ENCODE measurements around the gene VCAN.

VCAN gene

DNA sequence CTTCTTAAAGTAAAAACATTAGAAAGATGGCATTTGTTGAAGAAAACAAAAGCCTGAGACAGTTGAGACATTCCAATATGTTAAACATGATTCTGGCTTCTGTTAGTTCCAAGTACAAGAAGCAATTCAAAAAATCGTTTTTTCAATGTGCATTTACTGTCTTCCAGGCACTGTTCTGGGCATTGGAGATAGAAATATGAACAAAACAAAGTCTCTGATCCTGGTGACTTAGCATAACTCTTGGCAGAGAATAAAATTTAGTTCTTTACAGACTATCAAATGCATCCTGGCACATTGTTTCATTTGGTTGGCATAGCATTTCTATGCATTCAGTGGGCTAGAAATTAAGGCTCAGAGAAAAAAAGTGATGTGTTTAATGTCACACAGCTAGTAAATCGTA is 77.5 kb downstream of the VCAN start:
- Histone ChIP-seq H3K4me3 (ENCODE audit: low read depth, low read length) (no peak overlapping the region), H3K9me3 (ENCODE audit: control insufficient read depth, insufficient read depth, low read depth, low read length) (no peaks in the 10 kb centered on the region), H3K4me1 (ENCODE audit: control insufficient read depth, insufficient read depth, low read length) (no peaks in the 10 kb centered on the region), H3K27ac (ENCODE audit: extremely low read depth, low read depth, low read length) (no peak overlapping the region), H3K36me3 (ENCODE audit: control insufficient read depth in 2 of 2, insufficient read depth in 1 of 2, low read length in 2 of 2) (peaks cover 29 to 48% of the 10 kb centered on the region in 2 experiments)
- TF ChIP-seq, protein P1, sequence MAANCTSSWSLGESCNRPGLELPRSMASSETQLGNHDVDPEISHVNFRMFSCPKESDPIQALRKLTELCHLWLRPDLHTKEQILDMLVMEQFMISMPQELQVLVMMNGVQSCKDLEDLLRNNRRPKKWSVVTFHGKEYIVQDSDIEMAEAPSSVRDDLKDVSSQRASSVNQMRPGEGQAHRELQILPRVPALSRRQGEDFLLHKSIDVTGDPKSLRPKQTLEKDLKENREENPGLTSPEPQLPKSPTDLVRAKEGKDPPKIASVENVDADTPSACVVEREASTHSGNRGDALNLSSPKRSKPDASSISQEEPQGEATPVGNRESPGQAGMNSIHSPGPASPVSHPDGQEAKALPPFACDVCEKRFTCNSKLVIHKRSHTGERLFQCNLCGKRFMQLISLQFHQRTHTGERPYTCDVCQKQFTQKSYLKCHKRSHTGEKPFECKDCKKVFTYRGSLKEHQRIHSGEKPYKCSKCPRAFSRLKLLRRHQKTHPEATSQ (tag by site-specific recombination; IDR thresholded peaks at IDR 0.05): no peak
- TF ChIP-seq ZNF837 (tag by site-specific recombination; IDR thresholded peaks at IDR 0.05) (no peak), ZFP3 (tag by site-specific recombination; IDR thresholded peaks at IDR 0.05; ENCODE audit: low read depth) (no peak), ZSCAN4 (tag by site-specific recombination; IDR thresholded peaks at IDR 0.05) (no peak), ZNF530 (tag by site-specific recombination; IDR thresholded peaks at IDR 0.05; ENCODE audit: low read depth) (no peak), ZNF211 (tag by site-specific recombination; IDR thresholded peaks at IDR 0.05; ENCODE audit: low read depth) (no peak), ZBTB17 (tag by site-specific recombination; IDR thresholded peaks at IDR 0.05) (no peak), SETDB1 (IDR thresholded peaks at IDR 0.05; ENCODE audit: insufficient read length, low read length) (no peak), ZNF792 (tag by site-specific recombination; IDR thresholded peaks at IDR 0.05) (no peak), ZFHX2 (tag by site-specific recombination; conservative IDR thresholded peaks at IDR 0.05) (no peak), ZNF132 (tag by site-specific recombination; IDR thresholded peaks at IDR 0.05; ENCODE audit: borderline replicate concordance) (no peak), ZSCAN30 (tag by site-specific recombination; IDR thresholded peaks at IDR 0.05) (no peak), ZNF664 (tag by site-specific recombination; IDR thresholded peaks at IDR 0.05) (no peak)
- CTCF ChIA-PET: no interaction called here
- POLR2A ChIA-PET: no interaction called here

DNA sequence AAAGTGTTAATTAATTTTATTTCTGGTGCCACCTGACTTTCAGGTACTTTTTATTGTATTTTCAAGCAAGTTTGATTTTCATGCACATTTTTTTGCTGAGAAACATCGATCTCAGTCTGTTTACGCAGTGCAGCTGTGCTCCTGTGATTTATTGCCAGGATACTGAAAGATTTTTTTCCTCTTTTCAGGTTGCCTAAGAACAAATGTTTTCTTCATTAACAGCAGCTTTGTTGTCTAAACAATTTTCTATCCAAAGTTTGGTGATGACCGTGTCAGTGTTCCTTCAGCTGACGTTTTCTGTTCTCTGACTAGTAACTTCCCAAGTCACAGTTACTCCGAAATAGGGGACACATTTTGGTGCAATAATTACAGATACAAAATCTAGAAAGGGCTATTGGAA is 78.1 kb downstream of the VCAN start:
- CTCF ChIA-PET: interaction anchor here (1.4 kb wide), 1 partner anchor 119 kb away, joined by 6 read pairs; no protein-coding TSS in a partner anchor
- no peak overlapping the region for H3K4me3 ChIP-seq (ENCODE audit: low read depth, low read length)
- TF ChIP-seq AEBP2 (tag by site-specific recombination; IDR thresholded peaks at IDR 0.05; ENCODE audit: borderline replicate concordance) (no peak), ATF2 (tag by site-specific recombination; IDR thresholded peaks at IDR 0.05; ENCODE audit: low read depth) (no peak), PRDM1 (tag by site-specific recombination; IDR thresholded peaks at IDR 0.05) (no peak), GLIS2 (tag by site-specific recombination; IDR thresholded peaks at IDR 0.05) (no peak), ZNF341 (tag by site-specific recombination; IDR thresholded peaks at IDR 0.05; ENCODE audit: low read depth) (no peak), ZBTB11 (tag by site-specific recombination; conservative IDR thresholded peaks at IDR 0.05; ENCODE audit: low read depth) (no peak), ZNF654 (tag by site-specific recombination; IDR thresholded peaks at IDR 0.05; ENCODE audit: low read depth) (no peak), ZSCAN16 (tag by site-specific recombination; IDR thresholded peaks at IDR 0.05) (no peak), ZNF560 (tag by site-specific recombination; IDR thresholded peaks at IDR 0.05; ENCODE audit: borderline replicate concordance) (no peak), ZNF677 (tag by site-specific recombination; IDR thresholded peaks at IDR 0.05) (no peak), KLF17 (tag by site-specific recombination; IDR thresholded peaks at IDR 0.05) (no peak)
- TF ChIP-seq, protein P2, sequence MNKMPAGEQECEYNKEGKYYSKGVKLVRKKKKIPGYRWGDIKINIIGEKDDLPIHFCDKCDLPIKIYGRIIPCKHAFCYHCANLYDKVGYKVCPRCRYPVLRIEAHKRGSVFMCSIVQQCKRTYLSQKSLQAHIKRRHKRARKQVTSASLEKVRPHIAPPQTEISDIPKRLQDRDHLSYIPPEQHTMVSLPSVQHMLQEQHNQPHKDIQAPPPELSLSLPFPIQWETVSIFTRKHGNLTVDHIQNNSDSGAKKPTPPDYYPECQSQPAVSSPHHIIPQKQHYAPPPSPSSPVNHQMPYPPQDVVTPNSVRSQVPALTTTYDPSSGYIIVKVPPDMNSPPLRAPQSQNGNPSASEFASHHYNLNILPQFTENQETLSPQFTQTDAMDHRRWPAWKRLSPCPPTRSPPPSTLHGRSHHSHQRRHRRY (tag by site-specific recombination; IDR thresholded peaks at IDR 0.05): no peak

More for the DNA sequence above, 78.1 kb downstream of the VCAN start:
- H3K27ac ChIP-seq (ENCODE audit: extremely low read depth, low read depth, low read length): no peak overlapping the region
- no peaks in the 10 kb centered on the region for H3K4me1 ChIP-seq (ENCODE audit: control insufficient read depth, insufficient read depth, low read length)
- peaks cover 35 to 52% of the 10 kb centered on the region in 2 experiments for H3K36me3 ChIP-seq (ENCODE audit: control insufficient read depth in 2 of 2, insufficient read depth in 1 of 2, low read length in 2 of 2)
- H3K9me3 ChIP-seq (ENCODE audit: control insufficient read depth, insufficient read depth, low read depth, low read length): no peaks in the 10 kb centered on the region
- POLR2A ChIA-PET: no interaction called here

Measured in HEK293 (cell line).